IMR-90 (cell line): ENCODE data around the gene LDHD. TPM values are rescaled to one million over a fixed set of nuclear protein-coding genes. Genes with fewer than 3 reads are reported as not detected.

Experiments used
- ATAC-seq: fragments of 200-7000 bp; cut with Tn5 transposase; 2 replicates; pipeline ENCODE4 v1.9.1; 2020; ENCODE audit warnings: low read depth, mild to moderate bottlenecking, moderate library complexity
- BruUV-seq: library from RNA; stranded (reverse); fragments of 400-500 nt; replicated peaks from 2 replicates; lab custom pipeline; 2021; lab: Mats Ljungman, UMichigan
- CTCF ChIA-PET: fragments of 300-600 bp; formaldehyde crosslinking; extraction: SDS; loops from one replicate; lab custom pipeline; 2021; ENCODE audit warnings: antibody characterized with exemption; lab: Yijun Ruan, JAX
- POLR2A ChIA-PET: fragments of 300-600 bp; sonication (Branson Sonifier 250); formaldehyde crosslinking; loops from one replicate; lab custom pipeline; 2022; ENCODE audit warnings: antibody characterized with exemption; ENCODE audit not compliant: unreplicated experiment; lab: Charles Lee
- DNase-seq: peaks from one replicate; pipeline ENCODE4 v3.0.0; 2013
- H2AFZ ChIP-seq: replicated peaks from 2 replicates; pipeline ENCODE3; 2013; ENCODE audit warnings: low read length, mild to moderate bottlenecking; ENCODE audit not compliant: poor library complexity
- H2AK5ac ChIP-seq: 2 replicates; pipeline ENCODE4 v1.6.1; 2013; ENCODE audit warnings: low read depth, low read length, inconsistent platforms
- H2AK9ac ChIP-seq: replicated peaks from 2 replicates; pipeline ENCODE3; 2013; ENCODE audit warnings: mild to moderate bottlenecking, low read depth, low read length, moderate library complexity; ENCODE audit not compliant: poor library complexity
- H2BK120ac ChIP-seq: 2 replicates; pipeline ENCODE4 v1.6.1; 2013; ENCODE audit warnings: low read depth, low read length, inconsistent platforms
- H2BK15ac ChIP-seq: 3 replicates; pipeline ENCODE4 v1.6.1; 2013; ENCODE audit warnings: low read depth, low read length, inconsistent platforms
- H2BK20ac ChIP-seq: 2 replicates; pipeline ENCODE4 v1.6.1; 2013; ENCODE audit warnings: low read depth, mild to moderate bottlenecking, inconsistent platforms, low read length, moderate library complexity
- H2BK5ac ChIP-seq: 2 replicates; pipeline ENCODE4 v1.6.1; 2013; ENCODE audit warnings: mild to moderate bottlenecking, low read depth, low read length, inconsistent platforms; ENCODE audit not compliant: poor library complexity, severe bottlenecking
- H3K14ac ChIP-seq: replicated peaks from 2 replicates; pipeline ENCODE4 v1.6.1; 2013; ENCODE audit warnings: low read depth, low read length, inconsistent platforms
- H3K18ac ChIP-seq: 2 replicates; pipeline ENCODE4 v1.6.1; 2013; ENCODE audit warnings: low read depth, low read length, control low read depth
- H3K23ac ChIP-seq: 2 replicates; pipeline ENCODE4 v1.6.1; 2013; ENCODE audit warnings: low read depth, low read length, inconsistent platforms
- H3K27ac ChIP-seq: 2 replicates; pipeline ENCODE4 v1.5.1; 2013; ENCODE audit warnings: mild to moderate bottlenecking, control low read depth, low read length; ENCODE audit not compliant: insufficient read depth
- H3K27me3 ChIP-seq: 2 replicates; pipeline ENCODE4 v1.6.1; 2013; ENCODE audit warnings: low read length; ENCODE audit not compliant: control insufficient read depth, insufficient read depth
- H3K36me3 ChIP-seq: 2 replicates; pipeline ENCODE4 v1.6.1; 2013; ENCODE audit warnings: low read length, mixed read lengths; ENCODE audit not compliant: control insufficient read depth, insufficient read depth
- H3K4ac ChIP-seq: 2 replicates; pipeline ENCODE4 v1.6.1; 2013; ENCODE audit warnings: low read depth, low read length, inconsistent platforms
- H3K4me1 ChIP-seq: 2 replicates; pipeline ENCODE4 v1.6.1; 2013; ENCODE audit warnings: low read length, mixed read lengths; ENCODE audit not compliant: control insufficient read depth, insufficient read depth
- H3K4me2 ChIP-seq: 2 replicates; pipeline ENCODE4 v1.6.1; 2013; ENCODE audit warnings: low read depth, mild to moderate bottlenecking, control low read depth, low read length, moderate library complexity
- H3K4me3 ChIP-seq: 2 replicates; pipeline ENCODE4 v1.5.1; 2013; ENCODE audit warnings: low read depth, mild to moderate bottlenecking, control low read depth, low read length, moderate library complexity; ENCODE audit not compliant: insufficient read depth
- H3K56ac ChIP-seq: 2 replicates; pipeline ENCODE4 v1.6.1; 2013; ENCODE audit warnings: low read length, inconsistent platforms; ENCODE audit not compliant: insufficient read depth; ENCODE audit errors: extremely low read depth
- H3K79me1 ChIP-seq, 2 experiments: 2 replicates each; pipeline ENCODE4 v1.6.1; 2013; ENCODE audit warnings: low read length in 2 of 2, inconsistent platforms in 1 of 2, low read depth in 1 of 2
- H3K9ac ChIP-seq: 2 replicates; pipeline ENCODE4 v1.6.1; 2013; ENCODE audit warnings: low read depth, low read length, control low read depth
- H3K9me1 ChIP-seq: 2 replicates; pipeline ENCODE4 v1.6.1; 2013; ENCODE audit warnings: low read length, inconsistent platforms; ENCODE audit not compliant: insufficient read depth
- H3K9me3 ChIP-seq: 2 replicates; pipeline ENCODE4 v1.6.1; 2013; ENCODE audit warnings: low read length; ENCODE audit not compliant: control insufficient read depth, insufficient read depth
- H4K20me1 ChIP-seq: 2 replicates; pipeline ENCODE4 v1.6.1; 2013; ENCODE audit warnings: low read length, inconsistent platforms; ENCODE audit not compliant: insufficient read depth
- H4K5ac ChIP-seq: 2 replicates; pipeline ENCODE4 v1.6.1; 2013; ENCODE audit warnings: mild to moderate bottlenecking, low read depth, low read length, control low read depth
- H4K8ac ChIP-seq, 2 experiments: 2 replicates each; pipeline ENCODE4 v1.6.1; 2013; ENCODE audit warnings: low read depth in 2 of 2, low read length in 2 of 2, control low read depth in 1 of 2, inconsistent platforms in 1 of 2
- H4K91ac ChIP-seq: 2 replicates; pipeline ENCODE4 v1.6.1; 2013; ENCODE audit warnings: low read depth, low read length, inconsistent platforms; ENCODE audit not compliant: insufficient read depth
- BHLHE40 ChIP-seq: fragments of 150-350 bp; IDR thresholded peaks from 2 replicates; pipeline ENCODE4 v1.6.1; 2016; ENCODE audit warnings: mild to moderate bottlenecking, low read depth, low read length
- ELK1 ChIP-seq: fragments of 150-350 bp; IDR thresholded peaks from 2 replicates; pipeline ENCODE4 v1.6.1; 2016; ENCODE audit warnings: low read depth, mild to moderate bottlenecking, low read length, moderate library complexity, borderline replicate concordance
- MAZ ChIP-seq: IDR thresholded peaks from 2 replicates; pipeline ENCODE4 v1.6.1; 2012; ENCODE audit warnings: low read depth, mild to moderate bottlenecking, low read length, improper control_type of control experiment, moderate library complexity, borderline replicate concordance
- MXI1 ChIP-seq: IDR thresholded peaks from 2 replicates; pipeline ENCODE4 v1.6.1; 2012; ENCODE audit warnings: low read depth, mild to moderate bottlenecking, low read length, moderate library complexity, borderline replicate concordance
- WGBS, 2 experiments: methylation state at CpG; one replicate each; pipeline versions ENCODE4 v1.1.5 to v1.1.7; 2013; ENCODE audit warnings: missing lambda C conversion rate in 2 of 2; ENCODE audit not compliant: insufficient read length in 1 of 2; ENCODE audit errors: extremely low coverage in 2 of 2; 5-methylcytosine and 5-hydroxymethylcytosine counted together
- dilution Hi-C: fragments of 300-500 bp; cut with HindIII; formaldehyde crosslinking; loops from one replicate; pipeline ENCODE4 v1.14.3; 2018; ENCODE audit warnings: low sequenced_read_pairs; ENCODE audit not compliant: unreplicated experiment
- in situ Hi-C: fragments of 300-500 bp; cut with MboI; formaldehyde crosslinking; loops from 3 replicates; pipeline ENCODE4 v1.14.3; 2019; ENCODE audit warnings: low sequenced_read_pairs, inconsistent platforms, mixed read lengths
- intact Hi-C: fragments of 100-400 bp; cut with micrococcal nuclease; formaldehyde crosslinking; loops from 2 replicates; pipeline ENCODE4 v1.10.0; 2022
- polyA plus RNA-seq, 3 experiments: library from polyadenylated mRNA; depleted of rRNA; stranded (reverse); fragments of >200 nt; gene quantifications; 2 replicates each; pipeline ENCODE4 v1.2.3, GENCODE V29; 2012; ENCODE audit warnings: low replicate concordance in 1 of 3
- total RNA-seq: library from RNA; depleted of rRNA; stranded (reverse); fragments of >200 nt; gene quantifications from 2 replicates; pipeline ENCODE4 v1.2.3, GENCODE V29; 2012

Gene LDHD
- total and polyA plus RNA-seq, 2 of the 4 experiments (the other 2 are of a cell fraction) = under 0.01 to 0.26 TPM

DNA sequence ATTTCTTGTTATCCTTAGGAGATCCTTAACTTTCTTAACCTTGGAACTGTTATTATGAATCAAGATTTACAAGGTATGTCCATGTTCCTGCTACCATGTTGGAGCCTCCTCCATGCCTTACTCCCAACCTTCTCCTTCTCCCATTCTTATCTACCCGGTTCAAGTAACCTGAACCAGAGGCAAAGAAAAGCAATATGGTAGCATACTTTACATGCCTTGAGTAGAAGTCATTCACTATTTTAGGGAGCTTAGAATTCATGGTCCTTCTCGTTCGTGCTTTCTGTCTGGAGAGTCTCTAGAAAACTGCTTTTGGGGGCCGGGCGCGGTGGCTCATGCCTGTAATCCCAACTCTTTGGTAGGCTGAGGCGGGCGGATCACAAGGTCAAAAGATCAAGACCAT is 37.7 kb downstream of the LDHD start:
- 84% methylated on average over 5 of the region's 8 CpGs; no CpG with 5 or more reads in 1 of the 2 experiments for WGBS, 2 experiments
- H4K91ac ChIP-seq = no peak overlapping the region
- H2BK15ac ChIP-seq = no peak overlapping the region
- H3K14ac ChIP-seq = peak overlapping the region; percentile 33; the same call in 1 of the 2 replicates
- no peak overlapping the region for H2BK120ac ChIP-seq
- H3K27ac ChIP-seq = no peak overlapping the region
- H3K36me3 ChIP-seq = no peaks in the 10 kb centered on the region
- H3K4me1 ChIP-seq = peaks cover 15% of the 10 kb centered on the region
- H3K9me1 ChIP-seq = peaks cover 28% of the 10 kb centered on the region
- H3K4ac ChIP-seq = no peak overlapping the region
- peak overlapping the region; percentile 34 for H2BK5ac ChIP-seq
- H2BK20ac ChIP-seq = no peak overlapping the region; the same call in 1 of the 2 replicates
- H2AK5ac ChIP-seq = no peak overlapping the region
- H3K79me1 ChIP-seq = peaks cover 43 to 74% of the 10 kb centered on the region in 2 experiments
- DNase-seq = no peak
- no peaks in the 10 kb centered on the region for H3K27me3 ChIP-seq
- dilution Hi-C loops = no loop called here
- no peak overlapping the region for H3K4me3 ChIP-seq
- H2AK9ac ChIP-seq = no peak overlapping the region
- TF ChIP-seq BHLHE40 = no peak
- no peak for TF ChIP-seq MXI1
- no peak for TF ChIP-seq MAZ
- no peak for TF ChIP-seq ELK1
- no TSS peak for BruUV-seq
- POLR2A ChIA-PET = no interaction called here
- in situ Hi-C loops = no loop called here
- H4K20me1 ChIP-seq = peaks cover 36% of the 10 kb centered on the region
- intact Hi-C loops = no loop called here
- H2AFZ ChIP-seq = no peak overlapping the region
- no peak overlapping the region for H3K18ac ChIP-seq
- CTCF ChIA-PET = no interaction called here
- H3K9me3 ChIP-seq = no peaks in the 10 kb centered on the region
- no peak overlapping the region for H3K4me2 ChIP-seq
- ATAC-seq = no peak
- H3K9ac ChIP-seq = no peak overlapping the region
- no peak overlapping the region for H4K8ac ChIP-seq
- no peak overlapping the region for H3K56ac ChIP-seq
- H4K5ac ChIP-seq = no peak overlapping the region
- H3K23ac ChIP-seq = no peak overlapping the region
